ENCODE measurements around the gene AJM1.
"Not testable (repeated sequence)": the region's sequence is repeated elsewhere in the genome, so short reads cannot be mapped to it uniquely, and the experiment has no call there.

The AJM1 gene

GRCh38 chr9:136832581-136832980 is 9.7 kb upstream of the AJM1 start:
- no peak for DNase-seq

- DNase-seq = not testable (repeated sequence)
Measured at GRCh38 chr9:136833381-136834048, 8.8 kb upstream of the AJM1 start.

GRCh38 chr9:136835162-136835931 is 6.9 kb upstream of the AJM1 start:
- no peak for DNase-seq

DNA sequence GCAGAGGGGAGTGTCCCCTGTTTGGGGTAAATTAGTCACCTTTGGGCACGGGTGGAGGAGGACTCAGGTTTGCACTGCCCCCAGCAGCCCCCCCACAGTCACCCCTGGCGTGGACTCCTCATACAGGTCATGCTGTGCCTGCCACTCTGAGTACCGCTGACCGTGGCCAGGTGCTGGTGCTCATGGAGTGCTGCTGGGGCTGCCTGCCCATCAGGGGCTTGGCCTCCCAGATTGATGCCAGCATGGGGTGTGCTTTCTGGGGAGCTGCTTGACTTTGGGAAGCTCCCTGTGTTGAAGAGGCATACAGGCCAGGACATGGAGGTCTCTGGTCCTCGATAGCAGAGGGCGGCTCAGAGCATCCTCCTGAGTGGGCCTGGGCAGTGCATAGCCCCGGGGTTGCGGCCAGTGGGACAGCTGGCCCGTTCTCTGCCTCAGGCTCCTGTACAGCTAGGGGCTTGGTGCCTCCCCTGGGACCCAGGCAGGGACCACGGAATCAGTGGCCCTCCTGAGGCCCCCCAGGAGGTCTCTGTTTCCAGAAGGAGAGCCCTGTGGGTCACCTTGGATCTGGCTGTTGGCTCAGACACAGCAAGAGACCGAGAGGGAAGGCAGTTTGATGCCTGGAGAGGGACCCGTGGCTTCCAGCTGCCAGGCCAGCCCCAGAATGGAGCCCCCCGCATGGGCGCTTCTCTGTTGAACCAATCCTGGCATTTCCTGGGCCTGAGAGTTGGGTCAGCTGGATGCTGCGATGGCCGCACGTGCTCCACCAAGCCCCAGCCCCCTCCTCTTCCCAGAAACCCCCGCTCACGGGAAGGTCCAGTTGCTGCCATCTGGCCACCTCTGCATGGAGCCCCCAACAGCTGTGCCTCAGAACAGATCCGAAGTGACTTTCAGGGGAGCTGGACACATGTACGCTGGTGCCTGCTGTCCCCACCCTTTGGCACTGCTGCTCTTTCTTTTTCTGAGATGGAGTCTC is 6.1 kb upstream of the AJM1 start:
- DNase-seq = no peak

DNA sequence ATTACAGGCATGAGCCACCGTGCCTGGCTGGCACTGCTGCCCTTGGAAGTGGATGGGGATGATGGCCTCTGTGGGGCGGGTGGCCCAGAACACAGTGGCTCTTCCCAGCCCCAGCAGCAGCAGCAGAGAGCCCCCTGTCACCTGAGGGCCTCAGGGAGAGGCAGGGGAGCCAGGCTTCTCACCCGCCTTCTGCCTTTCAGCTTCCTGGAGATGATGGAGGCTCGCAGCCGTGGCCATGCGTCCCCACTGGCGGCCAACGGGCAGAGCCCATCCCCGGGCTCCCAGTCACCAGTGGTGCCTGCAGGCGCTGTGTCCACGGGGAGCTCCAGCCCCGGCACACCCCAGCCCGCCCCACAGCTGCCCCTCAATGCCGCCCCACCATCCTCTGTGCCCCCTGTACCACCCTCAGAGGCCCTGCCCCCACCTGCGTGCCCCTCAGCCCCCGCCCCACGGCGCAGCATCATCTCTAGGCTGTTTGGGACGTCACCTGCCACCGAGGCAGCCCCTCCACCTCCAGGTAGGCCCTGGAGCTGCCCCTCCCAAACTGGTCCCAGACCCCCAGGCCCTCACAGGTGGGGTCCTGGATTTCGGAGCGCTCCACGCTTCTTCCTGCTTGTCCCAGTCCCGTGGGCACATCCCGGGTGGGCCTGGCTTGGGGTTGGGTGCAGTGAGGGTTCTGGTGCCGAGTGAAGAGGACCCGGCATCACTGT is 5.0 kb upstream of the AJM1 start:
- DNase-seq = no peak

GRCh38 chr9:136837856-136838277 is 4.4 kb upstream of the AJM1 start:
- not testable (repeated sequence) for DNase-seq

DNA sequence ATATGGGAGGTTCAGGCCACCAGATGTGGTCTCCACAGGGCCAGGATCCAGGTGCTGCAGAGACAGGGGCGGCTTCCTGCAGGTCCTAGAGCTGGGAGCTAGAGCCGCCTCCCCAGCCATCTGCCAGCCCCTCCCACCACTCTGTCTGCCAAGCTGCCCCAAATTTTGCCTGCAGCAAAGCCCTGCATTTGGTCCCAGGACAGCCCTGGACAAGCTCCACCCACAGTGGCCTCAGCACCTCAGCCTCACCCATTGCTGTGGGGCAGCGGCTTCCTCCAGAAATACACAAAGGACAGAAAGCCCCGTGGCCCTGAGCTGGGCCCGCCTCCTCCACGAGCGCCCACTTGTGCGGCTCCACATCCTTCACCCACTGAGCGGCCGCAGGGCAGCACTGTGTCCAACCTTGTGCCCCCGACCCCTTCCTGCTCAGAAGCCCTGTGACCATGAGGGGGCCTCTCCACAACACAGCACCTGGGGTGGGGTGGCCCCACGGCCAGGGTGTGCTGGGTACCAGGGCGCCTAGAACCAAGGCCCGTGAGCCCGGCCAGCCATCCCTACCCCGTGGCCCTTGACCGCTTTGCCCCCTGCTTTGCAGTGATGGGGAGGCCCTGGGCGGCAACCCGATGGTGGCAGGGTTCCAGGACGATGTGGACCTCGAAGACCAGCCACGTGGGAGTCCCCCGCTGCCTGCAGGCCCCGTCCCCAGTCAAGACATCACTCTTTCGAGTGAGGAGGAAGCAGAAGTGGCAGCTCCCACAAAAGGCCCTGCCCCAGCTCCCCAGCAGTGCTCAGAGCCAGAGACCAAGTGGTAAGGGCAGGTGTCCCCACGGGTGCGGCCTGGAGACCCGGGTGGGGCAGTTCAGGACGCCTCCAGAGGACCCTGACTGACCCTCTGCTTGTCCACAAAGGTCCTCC is 3.7 kb upstream of the AJM1 start:
- DNase-seq = no peak

DNA sequence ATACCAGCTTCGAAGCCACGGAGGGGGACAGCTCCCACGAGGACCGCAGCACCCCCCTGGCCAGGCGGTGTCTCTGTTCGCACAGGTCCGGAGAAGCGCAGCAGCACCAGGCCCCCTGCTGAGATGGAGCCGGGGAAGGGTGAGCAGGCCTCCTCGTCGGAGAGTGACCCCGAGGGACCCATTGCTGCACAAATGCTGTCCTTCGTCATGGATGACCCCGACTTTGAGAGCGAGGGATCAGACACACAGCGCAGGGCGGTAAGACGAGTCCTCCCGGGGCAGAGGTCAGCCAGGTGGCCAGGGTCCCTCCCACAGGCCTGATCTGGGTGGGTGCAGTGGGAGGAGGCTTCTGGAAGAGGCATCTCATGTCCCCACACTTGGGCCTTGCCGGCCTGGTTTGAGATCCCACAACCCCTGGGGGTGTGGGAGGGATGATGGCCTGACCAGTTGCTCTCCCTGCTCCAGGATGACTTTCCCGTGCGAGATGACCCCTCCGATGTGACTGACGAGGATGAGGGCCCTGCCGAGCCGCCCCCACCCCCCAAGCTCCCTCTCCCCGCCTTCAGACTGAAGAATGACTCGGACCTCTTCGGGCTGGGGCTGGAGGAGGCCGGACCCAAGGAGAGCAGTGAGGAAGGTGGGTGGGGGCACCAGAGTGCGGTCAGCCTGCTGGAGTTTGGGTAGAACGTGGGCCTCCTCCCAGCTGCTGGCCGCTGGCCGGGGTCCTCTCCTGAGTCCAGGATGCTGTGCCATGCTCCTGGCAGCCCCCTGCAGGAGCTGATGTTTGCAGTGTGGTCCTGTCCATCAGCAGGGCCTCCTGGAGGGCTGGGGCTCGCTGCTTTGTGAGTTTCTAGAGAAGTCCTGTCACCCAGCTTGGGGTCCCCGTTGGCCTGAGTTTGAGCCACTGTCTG is 2.8 kb upstream of the AJM1 start:
- no peak for DNase-seq

- no peak for DNase-seq
Measured at GRCh38 chr9:136840140-136840876, 2.0 kb upstream of the AJM1 start.

DNA sequence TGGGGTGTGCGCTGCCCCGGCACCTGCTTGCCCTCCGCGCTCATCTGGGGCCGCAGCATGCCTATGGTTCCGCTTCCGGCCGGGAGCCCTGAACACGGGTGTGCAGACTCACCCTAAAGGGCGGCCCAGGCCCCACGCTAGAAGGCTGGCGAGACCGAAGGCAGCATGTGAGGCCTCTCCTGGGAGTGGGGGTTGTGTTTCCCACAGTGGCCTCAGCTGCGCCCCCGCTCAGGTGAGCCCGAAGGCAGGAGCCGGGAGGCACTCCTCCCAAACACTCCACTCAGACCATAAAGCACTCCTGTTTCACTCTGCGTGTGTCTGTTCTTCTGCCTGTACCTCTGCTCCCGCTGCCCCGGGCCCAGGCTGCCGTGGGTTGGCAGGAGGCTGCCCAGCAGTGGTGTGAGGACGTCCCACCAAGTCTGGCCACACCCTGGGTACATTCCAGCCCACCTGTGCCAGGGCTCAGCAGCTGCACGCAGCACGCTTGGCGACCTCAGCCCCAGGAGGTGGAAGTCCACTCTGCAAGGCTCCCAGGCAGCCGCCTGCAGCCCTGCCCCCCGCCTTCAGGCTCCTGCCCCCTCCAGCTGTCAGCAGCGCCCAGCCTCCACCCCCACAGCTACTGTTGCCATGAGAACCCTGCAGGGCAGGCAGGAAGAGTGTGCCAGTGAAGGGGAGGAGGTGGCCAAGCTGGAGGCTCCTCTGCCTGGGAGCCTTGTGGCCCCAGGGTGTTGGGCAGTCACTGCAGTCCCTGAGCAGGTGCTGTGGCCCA is 1.2 kb upstream of the AJM1 start:
- no peak for DNase-seq

DNA sequence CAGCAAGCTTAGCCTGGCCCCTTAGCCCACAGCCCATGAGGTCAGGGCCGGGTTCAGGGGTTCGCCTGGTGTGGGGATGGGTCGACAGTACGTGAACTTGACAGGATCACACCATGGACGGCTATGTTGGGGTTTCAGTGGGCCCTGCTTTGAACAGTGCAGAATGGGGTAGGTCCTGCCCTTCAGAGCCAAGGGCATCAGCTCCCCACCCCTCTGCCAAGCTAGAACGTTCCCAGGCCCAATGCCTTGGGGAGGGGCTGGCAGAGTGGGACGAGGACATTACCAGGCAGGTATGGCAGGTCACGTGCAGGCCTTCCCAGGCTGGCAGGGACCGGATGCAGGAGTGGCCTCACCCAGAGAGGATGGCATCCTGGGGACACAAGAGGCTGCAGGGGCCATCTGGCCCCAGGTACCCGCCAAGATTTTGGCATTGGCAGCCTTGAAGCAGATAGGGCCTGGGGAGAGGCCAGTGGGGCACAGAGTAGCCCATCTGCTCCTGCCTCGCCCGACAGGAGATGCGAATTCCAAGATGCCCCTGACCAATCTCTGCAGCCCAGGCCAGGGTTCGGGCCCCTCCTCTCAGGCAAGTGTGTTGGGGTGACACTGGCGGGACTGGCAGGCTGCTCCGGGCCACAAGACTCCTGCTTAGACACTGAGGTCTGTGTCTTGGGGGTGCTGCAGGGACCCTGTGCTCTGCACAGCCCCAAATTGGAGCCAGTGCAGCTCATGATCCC is 465 bp upstream of the AJM1 start:
- not testable (repeated sequence) for DNase-seq

DNA sequence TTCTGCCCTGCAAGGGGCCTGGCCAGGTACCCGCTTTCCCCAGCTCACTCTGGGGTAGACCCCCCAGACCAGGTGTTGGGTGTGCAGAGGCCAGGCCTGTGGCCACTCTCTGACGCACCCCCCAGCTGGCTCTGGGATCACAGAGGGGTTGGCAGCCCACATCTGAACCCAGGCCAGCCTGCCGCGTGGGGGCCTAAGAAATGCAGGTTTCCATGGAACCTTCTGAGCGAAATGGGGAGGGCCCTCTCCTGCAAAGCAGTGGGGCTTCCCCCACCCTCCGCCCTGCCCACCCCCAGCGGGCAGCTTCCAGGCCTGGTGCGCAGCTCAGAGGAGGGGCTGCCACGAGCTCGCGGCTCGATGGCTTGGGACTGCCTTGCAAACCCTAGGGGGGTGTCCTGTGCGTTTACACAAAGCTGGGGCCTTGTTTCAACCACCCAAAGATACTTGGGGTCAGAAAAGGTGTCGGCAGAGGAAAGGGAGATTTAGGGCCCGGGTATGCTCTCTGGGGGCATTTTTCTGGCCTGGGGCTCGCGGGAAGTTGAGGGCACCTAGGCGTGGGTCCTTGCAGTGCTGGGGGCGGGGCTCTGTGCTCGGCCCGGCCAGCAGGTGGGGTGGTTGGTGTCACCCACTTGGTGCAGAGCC is 1.0 kb downstream of the AJM1 start:
- not testable (repeated sequence) for DNase-seq

- not testable (repeated sequence) for DNase-seq
Measured at GRCh38 chr9:136843801-136844740, 1.8 kb downstream of the AJM1 start.

- no peak for DNase-seq
Measured at GRCh38 chr9:136844761-136845464, 2.6 kb downstream of the AJM1 start.

- no peak for DNase-seq
Measured at GRCh38 chr9:136845465-136846260, 3.4 kb downstream of the AJM1 start.

All from NCI-H748 treated with DMSO at 0.1 percent for 48 hours (cell line).